ENCODE results near the gene RPL39L.
A peak's percentile ranks its signal among the peaks of the same experiment; 100 is the strongest.

DNA sequence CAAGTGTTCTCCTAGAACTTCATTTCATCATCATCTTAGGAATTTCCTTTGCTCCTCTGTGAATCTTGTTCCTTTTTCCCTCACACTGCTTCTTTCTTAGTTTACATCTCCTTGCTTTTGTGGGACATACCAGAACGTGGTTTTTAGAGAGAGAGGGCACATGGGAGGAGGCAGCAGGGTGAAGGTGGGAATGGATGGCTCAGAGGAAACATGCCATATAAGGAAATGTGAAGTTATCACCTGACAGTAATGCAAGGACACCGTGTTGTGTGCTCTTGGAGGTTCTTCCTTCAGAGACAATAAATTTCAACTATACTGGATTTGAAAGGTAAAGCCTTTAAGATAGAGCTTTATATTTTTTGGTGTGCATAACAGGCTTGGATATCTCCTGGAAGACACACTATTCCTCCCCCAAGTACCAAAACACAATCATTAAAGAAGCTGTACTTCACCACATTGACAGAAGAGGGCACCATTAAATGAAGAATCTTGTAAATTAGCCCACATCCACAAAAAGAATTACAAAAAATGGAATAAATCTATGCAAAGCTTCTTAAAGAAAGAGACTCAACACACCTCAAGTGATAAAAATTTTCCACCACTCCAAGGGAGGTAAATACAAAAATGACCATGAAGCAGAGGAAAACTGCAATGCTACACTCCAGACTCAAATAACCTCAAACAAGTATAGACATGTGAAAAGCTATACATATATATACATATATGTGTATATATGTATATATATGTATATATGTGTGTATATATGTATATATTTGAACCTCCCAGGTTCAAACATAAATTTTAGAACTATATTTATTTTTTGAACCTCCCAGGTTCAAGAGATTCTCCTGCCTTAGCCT lies 26.1 kb downstream of the RPL39L start:
- TF ChIP-seq CTCF (IDR thresholded peaks at IDR 0.05) = peak in 2 of 3 experiments; percentile 32 to 58
- TF ChIP-seq POLR2AphosphoS5 (IDR thresholded peaks at IDR 0.05; ENCODE audit: insufficient read depth in 1 of 2, low read depth in 1 of 2) = no peak
- no peak for TF ChIP-seq POLR2A (IDR thresholded peaks at IDR 0.05)
